SU-DHL-6 (cell line): ENCODE data around the gene EEF2.

Source experiments
- CTCF ChIP-seq: fragments of 200-600 bp; sonication (generic); IDR thresholded peaks from one replicate; pipeline ENCODE4 v1.5.1; 2017; ENCODE audit warnings: antibody characterized with exemption, mild to moderate bottlenecking, low read length, moderate library complexity; ENCODE audit not compliant: insufficient read depth, poor library complexity, severe bottlenecking
- EZH2phosphoT487 ChIP-seq: fragments of 200-600 bp; sonication (generic), shearing (Covaris generic); conservative IDR thresholded peaks from 2 replicates; pipeline ENCODE4 v1.6.1; 2018; ENCODE audit warnings: mild to moderate bottlenecking, antibody characterized with exemption, low read length, moderate library complexity, mixed read lengths

GRCh38 chr19:3931041-3931440 is 54.2 kb downstream of the EEF2 start:
- TF ChIP-seq CTCF = no peak
- TF ChIP-seq EZH2phosphoT487 = no peak
